Measurements from ENCODE around the gene NOP58.
"Not testable (repeated sequence)": the region's sequence is repeated elsewhere in the genome, so short reads cannot be mapped to it uniquely, and the experiment has no call there.

NOP58 gene

GRCh38 chr2:202265467-202266277 is at the start of gene NOP58:
TSS of gene NOP58 (plus strand) at chr2:202265763. CDS start at chr2:202265942, 179 bp downstream.
- peak; percentile 96 for DNase-seq

GRCh38 chr2:202221873-202222272 is 43.7 kb upstream of the NOP58 start:
- no peak for DNase-seq

- peak; percentile 18 for DNase-seq
Measured at GRCh38 chr2:202237787-202238233, 27.8 kb upstream of the NOP58 start.

- DNase-seq = peak; percentile 95
Measured at GRCh38 chr2:202238234-202239197, 27.0 kb upstream of the NOP58 start, which contains the start of gene SUMO1. TSS of gene SUMO1 (minus strand) at chr2:202238597. CDS start at chr2:202238451, 146 bp downstream.

GRCh38 chr2:202247710-202248109 is 17.9 kb upstream of the NOP58 start:
- not testable (repeated sequence) for DNase-seq

- no peak for DNase-seq
Measured at GRCh38 chr2:202249521-202250253, 15.9 kb upstream of the NOP58 start.

GRCh38 chr2:202251494-202251893 is 14.1 kb upstream of the NOP58 start:
- no peak for DNase-seq

GRCh38 chr2:202261531-202261930 is 4.0 kb upstream of the NOP58 start:
- no peak for DNase-seq

- peak; percentile 52 for DNase-seq
Measured at GRCh38 chr2:202267495-202267894, 1.9 kb downstream of the NOP58 start.

GRCh38 chr2:202269585-202269984 is 4.0 kb downstream of the NOP58 start:
- DNase-seq = peak; percentile 56

- DNase-seq = no peak
Measured at GRCh38 chr2:202270487-202270886, 4.9 kb downstream of the NOP58 start.

GRCh38 chr2:202276078-202276720 is 10.6 kb downstream of the NOP58 start:
- peak; percentile 43 for DNase-seq

- peak; percentile 75 for DNase-seq
Measured at GRCh38 chr2:202278036-202278760, 12.6 kb downstream of the NOP58 start.

GRCh38 chr2:202278944-202279343 is 13.4 kb downstream of the NOP58 start:
- no peak for DNase-seq

- DNase-seq = no peak
Measured at GRCh38 chr2:202286595-202286994, 21.0 kb downstream of the NOP58 start.

GRCh38 chr2:202289394-202290204 is 24.0 kb downstream of the NOP58 start:
- DNase-seq = no peak

- no peak for DNase-seq
Measured at GRCh38 chr2:202290316-202290715, 24.8 kb downstream of the NOP58 start.

GRCh38 chr2:202290970-202291369 is 25.4 kb downstream of the NOP58 start:
- no peak for DNase-seq

- peak; percentile 64 for DNase-seq
Measured at GRCh38 chr2:202299712-202300111, 34.1 kb downstream of the NOP58 start.

GRCh38 chr2:202306034-202306433 is 40.5 kb downstream of the NOP58 start:
- DNase-seq = no peak

GRCh38 chr2:202307690-202308089 is 42.1 kb downstream of the NOP58 start:
- no peak for DNase-seq
